Measurements from ENCODE around the gene AP2A1. TPM values are rescaled to one million over a fixed set of nuclear protein-coding genes. Genes with fewer than 3 reads are reported as not detected.

AP2A1 gene
- total and polyA plus RNA-seq, 4 donors, result 31.5 to 87.2 (median 54.4) TPM

- H3K4me3 ChIP-seq, result no peak overlapping the region
- 91 to 95% methylated on average over 18 to 20 of the region's 20 CpGs for WGBS, 2 donors
- peaks cover 4 to 35% (median 17%) of the 10 kb centered on the region in 4 donors for H3K36me3 ChIP-seq (ENCODE audit: control insufficient read depth in 4 of 4, insufficient read depth in 4 of 4, low read length in 4 of 4)
- H3K9ac ChIP-seq (ENCODE audit: insufficient read depth in 1 of 2, low read length in 2 of 2), result no peak overlapping the region
- no peak overlapping the region for H3K27ac ChIP-seq (ENCODE audit: low read depth in 1 of 2, low read length in 1 of 2)
- no peaks in the 10 kb centered on the region for H3K27me3 ChIP-seq (ENCODE audit: control insufficient read depth in 3 of 3, insufficient read depth in 3 of 3, low read length in 2 of 3)
- H3K9me3 ChIP-seq (ENCODE audit: control insufficient read depth in 4 of 4, insufficient read depth in 3 of 4, low read length in 3 of 4), result no peaks in the 10 kb centered on the region
- H3K4me1 ChIP-seq (ENCODE audit: control insufficient read depth in 5 of 5, insufficient read depth in 5 of 5, low read length in 5 of 5), result peaks cover 0 to 19% (median 6%) of the 10 kb centered on the region in 5 donors
- DNase-seq (no peak), ATAC-seq (ENCODE audit: insufficient read depth, low FRiP score) (no peak)
- no peak for TF ChIP-seq CTCF (IDR thresholded peaks at IDR 0.05; ENCODE audit: control extremely low read depth, extremely low read depth)
Observed at GRCh38 chr19:49805822-49806619, 39.2 kb downstream of the AP2A1 start.

- ATAC-seq (ENCODE audit: insufficient read depth, low FRiP score) (no peak), DNase-seq (no peak)
- TF ChIP-seq CTCF (IDR thresholded peaks at IDR 0.05; ENCODE audit: control extremely low read depth, extremely low read depth), result no peak
- Histone ChIP-seq H3K9me3 (ENCODE audit: control insufficient read depth in 4 of 4, insufficient read depth in 3 of 4, low read length in 3 of 4) (no peaks in the 10 kb centered on the region), H3K27me3 (ENCODE audit: control insufficient read depth in 3 of 3, insufficient read depth in 3 of 3, low read length in 2 of 3) (no peaks in the 10 kb centered on the region), H3K4me1 (ENCODE audit: control insufficient read depth in 5 of 5, insufficient read depth in 5 of 5, low read length in 5 of 5) (peaks cover 0 to 19% (median 6%) of the 10 kb centered on the region in 5 donors), H3K27ac (ENCODE audit: low read depth in 1 of 2, low read length in 1 of 2) (no peak overlapping the region), H3K9ac (ENCODE audit: insufficient read depth in 1 of 2, low read length in 2 of 2) (no peak overlapping the region), H3K4me3 (no peak overlapping the region), H3K36me3 (ENCODE audit: control insufficient read depth in 4 of 4, insufficient read depth in 4 of 4, low read length in 4 of 4) (peaks cover 0 to 29% (median 17%) of the 10 kb centered on the region in 4 donors)
- 90 to 95% methylated on average over 8 of the region's 8 CpGs for WGBS, 2 donors
Observed at GRCh38 chr19:49806620-49806959, 39.8 kb downstream of the AP2A1 start.

GRCh38 chr19:49807058-49807903, 40.5 kb downstream of the AP2A1 start:
- 62 to 78% methylated on average over 18 of the region's 18 CpGs for WGBS, 2 donors
- Histone ChIP-seq H3K27me3 (ENCODE audit: control insufficient read depth in 3 of 3, insufficient read depth in 3 of 3, low read length in 2 of 3) (no peaks in the 10 kb centered on the region), H3K4me3 (no peak overlapping the region), H3K9me3 (ENCODE audit: control insufficient read depth in 4 of 4, insufficient read depth in 3 of 4, low read length in 3 of 4) (no peaks in the 10 kb centered on the region), H3K9ac (ENCODE audit: insufficient read depth in 1 of 2, low read length in 2 of 2) (no peak overlapping the region), H3K4me1 (ENCODE audit: control insufficient read depth in 5 of 5, insufficient read depth in 5 of 5, low read length in 5 of 5) (peaks cover 0 to 20% (median 6%) of the 10 kb centered on the region in 5 donors), H3K36me3 (ENCODE audit: control insufficient read depth in 4 of 4, insufficient read depth in 4 of 4, low read length in 4 of 4) (peaks cover 0 to 22% (median 17%) of the 10 kb centered on the region in 4 donors), H3K27ac (ENCODE audit: low read depth in 1 of 2, low read length in 1 of 2) (no peak overlapping the region)
- DNase-seq, result no peak
- ATAC-seq (ENCODE audit: insufficient read depth, low FRiP score), result no peak
- TF ChIP-seq CTCF (IDR thresholded peaks at IDR 0.05; ENCODE audit: control extremely low read depth, extremely low read depth), result no peak
